B cell (primary cell): Measurements from ENCODE around the gene MGAT4B. TPM values are rescaled to one million over a fixed set of nuclear protein-coding genes. Genes with fewer than 3 reads are reported as not detected.

Experiments
- ATAC-seq: fragments of 200-7000 bp; cut with Tn5 transposase; one replicate; pipeline ENCODE4 v1.10.0; 2021; ENCODE audit warnings: low read depth, mild to moderate bottlenecking, moderate number of reproducible peaks, moderate library complexity
- CTCF ChIA-PET: fragments of 350-600 bp; sonication (Branson Sonifier 250); formaldehyde crosslinking; loops from one replicate; lab custom pipeline; 2021; ENCODE audit warnings: antibody characterized with exemption, inconsistent platforms; lab: Charles Lee
- POLR2A ChIA-PET: fragments of 350-600 bp; sonication (Branson Sonifier 250); formaldehyde crosslinking; loops from one replicate; lab custom pipeline; 2021; ENCODE audit warnings: antibody characterized with exemption; lab: Charles Lee
- DNase-seq: peaks from one replicate; pipeline ENCODE4 v3.0.0; 2013
- H2AFZ ChIP-seq: 2 replicates; pipeline ENCODE4 v1.6.1; 2012; ENCODE audit warnings: mild to moderate bottlenecking, low read depth, low read length; ENCODE audit not compliant: insufficient read depth, poor library complexity, severe bottlenecking
- H3K27ac ChIP-seq, 2 donors: 1 replicate in 1 of 2; 2 replicates in 1 of 2; pipeline ENCODE4 v1.5.1; 2012 to 2013; ENCODE audit warnings: low read length in 2 of 2, mild to moderate bottlenecking in 2 of 2, moderate library complexity in 1 of 2
- H3K27me3 ChIP-seq, 4 experiments: fragments of 200-600 bp in 1 of 4; sonication (generic) in 1 of 4; replicated peaks in 1 of 4; 1 replicate in 2 of 4; 2 replicates in 2 of 4; pipeline versions ENCODE4 v1.6.1 to v1.7.0; 2013 to 2016; ENCODE audit warnings: low read length in 3 of 4, mild to moderate bottlenecking in 2 of 4, mixed read lengths in 1 of 4, moderate library complexity in 1 of 4; ENCODE audit not compliant: insufficient read depth in 4 of 4, control insufficient read depth in 3 of 4; ENCODE audit errors: control extremely low read depth in 1 of 4
- H3K36me3 ChIP-seq, 2 experiments: replicated peaks in 1 of 2; 1 replicate in 1 of 2; 2 replicates in 1 of 2; pipeline versions ENCODE4 v1.6.1 to v1.7.1; 2013; ENCODE audit warnings: low read length in 1 of 2; ENCODE audit not compliant: insufficient read depth in 2 of 2, control insufficient read depth in 1 of 2; ENCODE audit errors: control extremely low read depth in 1 of 2, extremely low read depth in 1 of 2
- H3K4me1 ChIP-seq, 2 donors: fragments of 200-600 bp in 1 of 2; sonication (generic) in 1 of 2; 1 replicate in 1 of 2; 2 replicates in 1 of 2; pipeline versions ENCODE4 v1.5.1 to v1.6.1; 2013 to 2017; ENCODE audit warnings: low read length in 2 of 2; ENCODE audit not compliant: control insufficient read depth in 2 of 2, insufficient read depth in 2 of 2
- H3K4me2 ChIP-seq: replicated peaks from 2 replicates; pipeline ENCODE3; 2012; ENCODE audit warnings: mild to moderate bottlenecking, low read depth, low read length; ENCODE audit not compliant: poor library complexity, severe bottlenecking
- H3K4me3 ChIP-seq, 5 experiments: fragments of 200-600 bp in 1 of 5; sonication (generic) in 1 of 5; 1 replicate in 3 of 5; 2 replicates in 2 of 5; pipeline versions ENCODE4 v1.5.1 to v1.7.0; 2011 to 2016; ENCODE audit warnings: low read length in 4 of 5, mild to moderate bottlenecking in 4 of 5, low read depth in 2 of 5, control low read depth in 1 of 5, moderate library complexity in 1 of 5; ENCODE audit not compliant: insufficient read depth in 1 of 5; ENCODE audit errors: control extremely low read depth in 1 of 5, extremely low read depth in 1 of 5
- H3K79me2 ChIP-seq: fragments of 200-600 bp; sonication (generic); one replicate; pipeline ENCODE4 v1.6.0; 2016; ENCODE audit warnings: low read length; ENCODE audit not compliant: control insufficient read depth, insufficient read depth
- H3K9ac ChIP-seq: fragments of 200-600 bp; sonication (generic); 2 replicates; pipeline ENCODE4 v1.6.1; 2017; ENCODE audit warnings: mild to moderate bottlenecking, low read length, moderate library complexity
- H3K9me3 ChIP-seq, 3 donors: one replicate each; pipeline versions ENCODE4 v1.6.1 to v1.7.1; 2013; ENCODE audit warnings: low read length in 2 of 3; ENCODE audit not compliant: control insufficient read depth in 2 of 3, insufficient read depth in 1 of 3; ENCODE audit errors: control extremely low read depth in 1 of 3
- H4K20me1 ChIP-seq: 2 replicates; pipeline ENCODE4 v1.6.0; 2012; ENCODE audit warnings: mild to moderate bottlenecking, low read length; ENCODE audit not compliant: insufficient read depth, control insufficient read depth, poor library complexity, severe bottlenecking
- H3K27ac Mint-ChIP-seq: one replicate; pipeline ENCODE4 v1.8.0; 2021; ENCODE audit warnings: mixed read lengths
- H3K27me3 Mint-ChIP-seq: one replicate; pipeline ENCODE4 v1.8.0; 2021; ENCODE audit warnings: mixed read lengths
- H3K4me1 Mint-ChIP-seq: one replicate; pipeline ENCODE4 v1.8.0; 2021; ENCODE audit warnings: mixed read lengths
- H3K4me3 Mint-ChIP-seq: one replicate; pipeline ENCODE4 v1.8.0; 2021; ENCODE audit warnings: mixed read lengths
- H3K9me3 Mint-ChIP-seq: one replicate; pipeline ENCODE4 v1.8.0; 2022; ENCODE audit warnings: mixed read lengths; ENCODE audit not compliant: insufficient read depth
- CTCF ChIP-seq: fragments of 200-600 bp; IDR thresholded peaks from one replicate; pipeline ENCODE4 v1.8.0; 2022; ENCODE audit warnings: antibody characterized with exemption, mild to moderate bottlenecking
- EZH2 ChIP-seq: IDR thresholded peaks from 2 replicates; pipeline ENCODE4 v1.6.1; 2012; ENCODE audit warnings: borderline replicate concordance, low read depth, mild to moderate bottlenecking, moderate library complexity, low read length; ENCODE audit not compliant: insufficient read depth, poor library complexity, severe bottlenecking
- WGBS: methylation state at CpG from one replicate; pipeline ENCODE4 v1.1.5; 2013; ENCODE audit warnings: missing lambda C conversion rate; ENCODE audit not compliant: insufficient coverage; 5-methylcytosine and 5-hydroxymethylcytosine counted together
- intact Hi-C: fragments of 100-400 bp; cut with micrococcal nuclease; formaldehyde crosslinking; loops from one replicate; pipeline ENCODE4 v1.10.0; 2022
- polyA plus RNA-seq: library from polyadenylated mRNA; depleted of rRNA; stranded (reverse); fragments of >200 nt; gene quantifications from 2 replicates; pipeline ENCODE4 v1.2.3, GENCODE V29; 2012
- total RNA-seq, 2 donors: library from RNA; stranded (reverse); fragments of 120-200 nt in 1 of 2; gene quantifications; 1 replicate in 1 of 2; 2 replicates in 1 of 2; pipeline versions ENCODE4 v1.2.3 to v1.2.4, GENCODE V29; 2013 to 2022

Gene MGAT4B
- total and polyA plus RNA-seq, 2 donors (not counting 1 experiment from before 2014, with no cell fraction given) = 105 to 165 TPM

- 98% methylated on average over 5 of the region's 5 CpGs for WGBS
- H3K4me1 ChIP-seq = no peaks in the 10 kb centered on the region
- intact Hi-C loops = no loop called here
- H3K36me3 ChIP-seq = peaks cover 0 to 41% of the 10 kb centered on the region in 2 experiments
- no peak overlapping the region for H3K4me3 Mint-ChIP-seq
- H3K4me3 ChIP-seq = no peak overlapping the region
- no peak overlapping the region for H3K9ac ChIP-seq
- DNase-seq (no peak), ATAC-seq (no peak)
- POLR2A ChIA-PET = no interaction called here
- no peaks in the 10 kb centered on the region for H3K4me1 Mint-ChIP-seq
- no peak for TF ChIP-seq EZH2
- TF ChIP-seq CTCF = no peak
- H3K27ac Mint-ChIP-seq = no peak overlapping the region
- no peak overlapping the region for H3K27ac ChIP-seq
- CTCF ChIA-PET = interaction anchor here (2.1 kb wide), 1 partner anchor 11 kb away, joined by 5 read pairs; no protein-coding TSS in a partner anchor
- H2AFZ ChIP-seq = no peak overlapping the region
- no peaks in the 10 kb centered on the region for H3K27me3 ChIP-seq
- H4K20me1 ChIP-seq = peaks cover 1% of the 10 kb centered on the region
- no peaks in the 10 kb centered on the region for H3K9me3 Mint-ChIP-seq
- no peak overlapping the region for H3K4me2 ChIP-seq
- no peaks in the 10 kb centered on the region for H3K27me3 Mint-ChIP-seq
- no peaks in the 10 kb centered on the region for H3K9me3 ChIP-seq
- peaks cover 3% of the 10 kb centered on the region for H3K79me2 ChIP-seq
Observed at GRCh38 chr5:179778591-179778990, 28.1 kb downstream of the MGAT4B start.

GRCh38 chr5:179777909-179778308 lies 28.8 kb downstream of the MGAT4B start:
- H3K27ac Mint-ChIP-seq = no peak overlapping the region
- intact Hi-C loops = no loop called here
- no peak overlapping the region for H3K4me3 ChIP-seq
- H3K27ac ChIP-seq = no peak overlapping the region
- peaks cover 0 to 48% of the 10 kb centered on the region in 2 experiments for H3K36me3 ChIP-seq
- TF ChIP-seq EZH2 (no peak), CTCF (no peak)
- H3K4me1 ChIP-seq = no peaks in the 10 kb centered on the region
- no peak overlapping the region for H3K9ac ChIP-seq
- no peak for ATAC-seq
- ChIA-PET CTCF (interaction anchor here (1.4 kb wide), 1 partner anchor 24 kb away, joined by 3 read pairs; no protein-coding TSS in a partner anchor), POLR2A (no interaction called here)
- H3K4me2 ChIP-seq = no peak overlapping the region
- H3K9me3 Mint-ChIP-seq = no peaks in the 10 kb centered on the region
- H2AFZ ChIP-seq = no peak overlapping the region
- peaks cover 8% of the 10 kb centered on the region for H3K79me2 ChIP-seq
- no peaks in the 10 kb centered on the region for H3K27me3 ChIP-seq
- H3K4me3 Mint-ChIP-seq = no peak overlapping the region
- H4K20me1 ChIP-seq = peaks cover 5% of the 10 kb centered on the region
- no peaks in the 10 kb centered on the region for H3K9me3 ChIP-seq
- WGBS = 78% methylated on average over 9 of the region's 9 CpGs
- no peaks in the 10 kb centered on the region for H3K27me3 Mint-ChIP-seq
- H3K4me1 Mint-ChIP-seq = no peaks in the 10 kb centered on the region
- no peak for DNase-seq
